Measurements from ENCODE around the gene TNRC6C. TPM values are rescaled to one million over a fixed set of nuclear protein-coding genes. Genes with fewer than 3 reads are reported as not detected.
A peak's percentile ranks its signal among the peaks of the same experiment; 100 is the strongest.

Gene TNRC6C
- total and polyA plus RNA-seq, 9 of the 15 experiments (the other 6 are each of a cell fraction or from before 2014, with no cell fraction given) = 0.20 to 4.9 (median 2.3) TPM

- no peak for TF ChIP-seq BRCA1 (IDR thresholded peaks at IDR 0.05)
- TF ChIP-seq BRCA1 (CRISPR knock-in tag; IDR thresholded peaks at IDR 0.05) = 0 out of 2 replicates have a peak, but pooled peaks have one; percentile 6
- TF ChIP-seq, protein P1, sequence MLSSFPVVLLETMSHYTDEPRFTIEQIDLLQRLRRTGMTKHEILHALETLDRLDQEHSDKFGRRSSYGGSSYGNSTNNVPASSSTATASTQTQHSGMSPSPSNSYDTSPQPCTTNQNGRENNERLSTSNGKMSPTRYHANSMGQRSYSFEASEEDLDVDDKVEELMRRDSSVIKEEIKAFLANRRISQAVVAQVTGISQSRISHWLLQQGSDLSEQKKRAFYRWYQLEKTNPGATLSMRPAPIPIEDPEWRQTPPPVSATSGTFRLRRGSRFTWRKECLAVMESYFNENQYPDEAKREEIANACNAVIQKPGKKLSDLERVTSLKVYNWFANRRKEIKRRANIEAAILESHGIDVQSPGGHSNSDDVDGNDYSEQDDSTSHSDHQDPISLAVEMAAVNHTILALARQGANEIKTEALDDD (IDR thresholded peaks at IDR 0.05) = 0 out of 2 replicates have a peak, but pooled peaks have one; percentile 14
- TF ChIP-seq ZBTB40 (IDR thresholded peaks at IDR 0.05) = peak; percentile 49; the same call in 1 of the 2 replicates
- 0 out of 2 replicates have a peak, but pooled peaks have one; percentile 30 for TF ChIP-seq ZBTB40 (CRISPR knock-in tag; IDR thresholded peaks at IDR 0.05)
- TF ChIP-seq, protein P2, sequence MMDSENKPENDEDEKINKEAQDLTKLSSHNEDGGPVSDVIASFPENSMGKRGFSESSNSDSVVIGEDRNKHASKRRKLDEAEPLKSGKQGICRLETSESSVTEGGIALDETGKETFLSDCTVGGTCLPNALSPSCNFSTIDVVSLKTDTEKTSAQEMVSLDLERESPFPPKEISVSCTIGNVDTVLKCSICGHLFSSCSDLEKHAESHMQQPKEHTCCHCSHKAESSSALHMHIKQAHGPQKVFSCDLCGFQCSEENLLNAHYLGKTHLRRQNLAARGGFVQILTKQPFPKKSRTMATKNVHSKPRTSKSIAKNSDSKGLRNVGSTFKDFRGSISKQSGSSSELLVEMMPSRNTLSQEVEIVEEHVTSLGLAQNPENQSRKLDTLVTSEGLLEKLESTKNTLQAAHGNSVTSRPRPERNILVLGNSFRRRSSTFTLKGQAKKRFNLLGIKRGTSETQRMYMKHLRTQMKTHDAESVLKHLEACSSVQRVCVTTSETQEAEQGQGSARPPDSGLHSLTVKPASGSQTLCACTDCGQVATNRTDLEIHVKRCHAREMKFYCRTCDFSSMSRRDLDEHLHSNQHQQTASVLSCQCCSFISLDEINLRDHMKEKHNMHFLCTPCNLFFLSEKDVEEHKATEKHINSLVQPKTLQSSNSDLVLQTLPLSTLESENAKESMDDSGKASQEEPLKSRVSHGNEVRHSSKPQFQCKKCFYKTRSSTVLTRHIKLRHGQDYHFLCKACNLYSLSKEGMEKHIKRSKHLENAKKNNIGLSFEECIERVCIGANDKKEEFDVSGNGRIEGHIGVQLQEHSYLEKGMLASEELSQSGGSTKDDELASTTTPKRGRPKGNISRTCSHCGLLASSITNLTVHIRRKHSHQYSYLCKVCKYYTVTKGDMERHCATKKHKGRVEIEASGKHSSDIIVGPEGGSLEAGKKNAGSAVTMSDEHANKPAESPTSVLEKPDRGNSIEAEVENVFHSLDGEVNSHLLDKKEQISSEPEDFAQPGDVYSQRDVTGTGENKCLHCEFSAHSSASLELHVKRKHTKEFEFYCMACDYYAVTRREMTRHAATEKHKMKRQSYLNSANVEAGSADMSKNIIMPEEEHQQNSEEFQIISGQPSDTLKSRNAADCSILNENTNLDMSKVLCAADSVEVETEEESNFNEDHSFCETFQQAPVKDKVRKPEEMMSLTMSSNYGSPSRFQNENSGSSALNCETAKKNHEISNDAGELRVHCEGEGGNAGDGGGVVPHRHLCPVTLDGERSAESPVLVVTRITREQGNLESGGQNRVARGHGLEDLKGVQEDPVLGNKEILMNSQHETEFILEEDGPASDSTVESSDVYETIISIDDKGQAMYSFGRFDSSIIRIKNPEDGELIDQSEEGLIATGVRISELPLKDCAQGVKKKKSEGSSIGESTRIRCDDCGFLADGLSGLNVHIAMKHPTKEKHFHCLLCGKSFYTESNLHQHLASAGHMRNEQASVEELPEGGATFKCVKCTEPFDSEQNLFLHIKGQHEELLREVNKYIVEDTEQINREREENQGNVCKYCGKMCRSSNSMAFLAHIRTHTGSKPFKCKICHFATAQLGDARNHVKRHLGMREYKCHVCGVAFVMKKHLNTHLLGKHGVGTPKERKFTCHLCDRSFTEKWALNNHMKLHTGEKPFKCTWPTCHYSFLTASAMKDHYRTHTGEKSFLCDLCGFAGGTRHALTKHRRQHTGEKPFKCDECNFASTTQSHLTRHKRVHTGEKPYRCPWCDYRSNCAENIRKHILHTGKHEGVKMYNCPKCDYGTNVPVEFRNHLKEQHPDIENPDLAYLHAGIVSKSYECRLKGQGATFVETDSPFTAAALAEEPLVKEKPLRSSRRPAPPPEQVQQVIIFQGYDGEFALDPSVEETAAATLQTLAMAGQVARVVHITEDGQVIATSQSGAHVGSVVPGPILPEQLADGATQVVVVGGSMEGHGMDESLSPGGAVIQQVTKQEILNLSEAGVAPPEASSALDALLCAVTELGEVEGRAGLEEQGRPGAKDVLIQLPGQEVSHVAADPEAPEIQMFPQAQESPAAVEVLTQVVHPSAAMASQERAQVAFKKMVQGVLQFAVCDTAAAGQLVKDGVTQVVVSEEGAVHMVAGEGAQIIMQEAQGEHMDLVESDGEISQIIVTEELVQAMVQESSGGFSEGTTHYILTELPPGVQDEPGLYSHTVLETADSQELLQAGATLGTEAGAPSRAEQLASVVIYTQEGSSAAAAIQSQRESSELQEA (IDR thresholded peaks at IDR 0.05; ENCODE audit: low read depth) = no peak
Observed at GRCh38 chr17:78137392-78138203, 179.1 kb downstream of the TNRC6C start (continued).
